Caco-2 (cell line): ENCODE data around the gene SLC1A1. TPM values are rescaled to one million over a fixed set of nuclear protein-coding genes. Genes with fewer than 3 reads are reported as not detected.

Source experiments
- BruUV-seq: library from RNA; stranded (reverse); fragments of 400-500 nt; replicated peaks from 2 replicates; lab custom pipeline; 2021; lab: Mats Ljungman, UMichigan
- CTCF ChIA-PET: fragments of 300-600 bp; sonication (Branson Sonifier 250); formaldehyde crosslinking; loops from one replicate; lab custom pipeline; 2022; ENCODE audit warnings: antibody characterized with exemption; lab: Charles Lee
- POLR2A ChIA-PET: fragments of 300-600 bp; sonication (Branson Sonifier 250); formaldehyde crosslinking; loops from one replicate; lab custom pipeline; 2022; ENCODE audit warnings: antibody characterized with exemption; lab: Charles Lee
- DNase-seq, 2 experiments: peaks; one replicate each; pipeline versions ENCODE4 v3.0.0 to v3.0.0-alpha.2; 2020 to 2022
- H3K27me3 ChIP-seq: replicated peaks from 2 replicates; pipeline ENCODE4 v1.6.0; 2011; ENCODE audit warnings: low read length; ENCODE audit not compliant: control insufficient read depth, insufficient read depth
- H3K36me3 ChIP-seq: 2 replicates; pipeline ENCODE4 v1.5.1; 2011; ENCODE audit warnings: low read length; ENCODE audit not compliant: control insufficient read depth, insufficient read depth
- H3K4me1 ChIP-seq: fragments of 250-450 bp; sonication (Bioruptor Pico); 2 replicates; pipeline ENCODE4 v1.5.1; 2020; ENCODE audit warnings: mild to moderate bottlenecking
- H3K4me3 ChIP-seq: 2 replicates; pipeline ENCODE4 v1.5.1; 2011; ENCODE audit warnings: low read depth, mild to moderate bottlenecking, control low read depth, low read length
- H3K9me3 ChIP-seq: fragments of 250-450 bp; sonication (Bioruptor Pico); 2 replicates; pipeline ENCODE4 v1.5.1; 2020; ENCODE audit warnings: mild to moderate bottlenecking, moderate library complexity
- H3K27ac Mint-ChIP-seq: one replicate; pipeline ENCODE4 v1.8.0; 2022; ENCODE audit warnings: mixed read lengths; ENCODE audit not compliant: unreplicated experiment
- H3K27me3 Mint-ChIP-seq: one replicate; pipeline ENCODE4 v1.8.0; 2022; ENCODE audit warnings: mixed read lengths; ENCODE audit not compliant: insufficient read depth, unreplicated experiment
- H3K36me3 Mint-ChIP-seq: one replicate; pipeline ENCODE4 v1.8.0; 2022; ENCODE audit warnings: mild to moderate bottlenecking, mixed read lengths; ENCODE audit not compliant: insufficient read depth, unreplicated experiment
- H3K4me1 Mint-ChIP-seq: one replicate; pipeline ENCODE4 v1.8.0; 2022; ENCODE audit warnings: low read depth, mixed read lengths; ENCODE audit not compliant: unreplicated experiment
- H3K4me3 Mint-ChIP-seq: one replicate; pipeline ENCODE4 v1.8.0; 2022; ENCODE audit warnings: mild to moderate bottlenecking, moderate library complexity, mixed read lengths; ENCODE audit not compliant: unreplicated experiment
- H3K9me3 Mint-ChIP-seq: one replicate; pipeline ENCODE4 v1.8.0; 2022; ENCODE audit warnings: mixed read lengths; ENCODE audit not compliant: unreplicated experiment
- CTCF ChIP-seq, 2 experiments: fragments of 200-600 bp in 1 of 2; IDR thresholded peaks; 1 replicate in 1 of 2; 2 replicates in 1 of 2; pipeline versions ENCODE4 v1.5.1 to v1.8.0; 2011 to 2022; ENCODE audit warnings: antibody characterized with exemption in 1 of 2, control low read depth in 1 of 2, inconsistent platforms in 1 of 2, low read depth in 1 of 2, low read length in 1 of 2, mild to moderate bottlenecking in 1 of 2, moderate library complexity in 1 of 2; ENCODE audit not compliant: insufficient read depth in 1 of 2, severe bottlenecking in 1 of 2, unreplicated experiment in 1 of 2
- intact Hi-C: fragments of 100-400 bp; cut with micrococcal nuclease; formaldehyde crosslinking; loops from one replicate; pipeline ENCODE4 v1.10.0; 2022; ENCODE audit not compliant: unreplicated experiment
- total RNA-seq: library from RNA; stranded (reverse); gene quantifications from 2 replicates; pipeline ENCODE4 v1.2.3, GENCODE V29; 2022

Gene SLC1A1
- total RNA-seq, 1 experiment from 2014 or later: 53.1 TPM

DNA sequence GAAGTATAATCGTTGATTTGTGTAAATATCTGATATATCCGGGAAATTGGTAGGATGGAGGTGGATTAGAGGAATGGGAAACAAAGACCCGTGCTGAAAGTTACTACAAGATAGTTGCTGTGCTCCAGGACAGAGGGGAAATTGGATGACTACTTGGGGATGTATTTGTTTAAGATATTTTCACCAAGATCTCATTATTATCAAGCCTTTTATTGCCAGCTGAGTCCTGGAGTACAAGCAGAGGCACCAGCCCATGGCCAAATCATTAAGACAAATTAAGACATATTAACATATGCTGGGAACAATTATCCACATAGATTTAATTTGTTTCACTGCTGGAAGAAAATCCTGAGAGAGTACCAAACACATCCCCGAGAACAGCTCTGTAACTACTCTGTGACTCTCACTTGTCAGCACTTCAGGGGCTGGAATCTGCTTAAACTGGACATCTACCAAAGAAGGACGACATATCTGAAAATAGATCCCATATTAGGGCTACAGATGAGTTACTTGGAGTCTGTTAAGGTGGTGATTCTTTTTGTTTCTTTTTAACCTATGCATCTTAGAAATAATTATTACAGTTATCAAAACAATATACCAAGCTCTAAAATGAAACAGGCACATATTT lies 68.2 kb downstream of the SLC1A1 start:
- BruUV-seq: no TSS peak
- no peak overlapping the region for H3K4me3 ChIP-seq
- intact Hi-C loops: no loop called here
- no peaks in the 10 kb centered on the region for H3K27me3 Mint-ChIP-seq
- DNase-seq: no peak
- ChIA-PET CTCF (no interaction called here), POLR2A (no interaction called here)
- H3K9me3 Mint-ChIP-seq: no peaks in the 10 kb centered on the region
- no peaks in the 10 kb centered on the region for H3K27me3 ChIP-seq
- H3K4me3 Mint-ChIP-seq: no peak overlapping the region
- no peaks in the 10 kb centered on the region for H3K36me3 ChIP-seq
- H3K36me3 Mint-ChIP-seq: peaks cover 20% of the 10 kb centered on the region
- no peak for TF ChIP-seq CTCF (IDR thresholded peaks at IDR 0.05; ENCODE audit: insufficient read depth in 1 of 2, low read depth in 1 of 2, low read length in 1 of 2, severe bottlenecking in 1 of 2, unreplicated experiment in 1 of 2)
- no peaks in the 10 kb centered on the region for H3K9me3 ChIP-seq
- H3K4me1 Mint-ChIP-seq: peaks cover 7% of the 10 kb centered on the region
- peaks cover 4% of the 10 kb centered on the region; the same call in 1 of the 2 replicates for H3K4me1 ChIP-seq
- H3K27ac Mint-ChIP-seq: no peak overlapping the region

DNA sequence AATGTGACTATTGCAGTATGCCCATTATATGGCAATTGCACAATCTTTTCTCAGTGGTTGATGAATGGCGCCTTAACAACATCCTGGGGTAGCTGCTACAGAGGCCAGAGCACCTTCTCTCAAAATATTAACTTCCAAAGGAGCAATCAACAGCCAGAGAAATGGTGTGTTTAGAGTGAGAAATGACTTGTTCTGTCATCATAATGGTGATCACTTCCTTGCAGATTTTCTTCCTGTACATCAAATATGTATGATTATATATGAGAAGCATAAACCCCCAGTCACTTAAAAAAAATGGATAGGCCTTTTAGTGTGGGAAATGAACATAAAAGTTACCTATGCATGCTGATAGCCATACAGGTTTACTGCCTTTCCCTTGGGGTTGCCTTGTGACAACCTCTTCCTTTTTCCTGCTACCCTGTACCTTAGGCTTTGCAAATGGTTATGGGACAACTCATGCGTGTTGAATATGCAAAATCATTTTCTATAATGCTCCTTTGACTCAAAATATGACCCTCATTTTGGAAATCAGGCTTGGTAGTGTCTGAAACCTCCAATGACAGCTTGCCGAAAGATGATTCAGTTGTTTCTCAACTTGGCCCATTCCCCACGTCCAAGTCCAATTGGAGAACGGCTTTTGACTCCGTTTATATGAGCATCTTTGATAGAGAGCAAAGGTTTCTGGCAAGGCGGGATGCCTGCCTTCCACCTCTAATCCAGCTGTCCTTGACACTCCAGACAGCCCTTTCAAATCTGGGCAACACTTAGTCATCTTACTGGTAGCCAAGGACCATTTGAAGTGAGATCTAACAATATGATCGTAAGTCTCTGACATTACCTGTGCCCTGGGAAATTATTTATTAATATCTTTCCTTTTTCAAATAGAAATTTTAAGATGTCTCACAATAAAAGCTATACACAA lies 69.3 kb downstream of the SLC1A1 start:
- DNase-seq: no peak
- no peaks in the 10 kb centered on the region for H3K27me3 Mint-ChIP-seq
- no TSS peak for BruUV-seq
- no peak overlapping the region for H3K27ac Mint-ChIP-seq
- H3K9me3 Mint-ChIP-seq: no peaks in the 10 kb centered on the region
- no peak overlapping the region for H3K4me3 Mint-ChIP-seq
- Histone ChIP-seq H3K4me3 (no peak overlapping the region), H3K9me3 (no peaks in the 10 kb centered on the region), H3K4me1 (no peaks in the 10 kb centered on the region), H3K36me3 (no peaks in the 10 kb centered on the region), H3K27me3 (no peaks in the 10 kb centered on the region)
- intact Hi-C loops: no loop called here
- peaks cover under 1% of the 10 kb centered on the region for H3K4me1 Mint-ChIP-seq
- CTCF ChIA-PET: no interaction called here
- TF ChIP-seq CTCF (IDR thresholded peaks at IDR 0.05; ENCODE audit: insufficient read depth in 1 of 2, low read depth in 1 of 2, low read length in 1 of 2, severe bottlenecking in 1 of 2, unreplicated experiment in 1 of 2): no peak
- POLR2A ChIA-PET: no interaction called here
- peaks cover 13% of the 10 kb centered on the region for H3K36me3 Mint-ChIP-seq

- no peaks in the 10 kb centered on the region for H3K9me3 ChIP-seq
- TF ChIP-seq CTCF (IDR thresholded peaks at IDR 0.05; ENCODE audit: insufficient read depth in 1 of 2, low read depth in 1 of 2, low read length in 1 of 2, severe bottlenecking in 1 of 2, unreplicated experiment in 1 of 2): no peak
- BruUV-seq: no TSS peak
- no peaks in the 10 kb centered on the region for H3K4me1 ChIP-seq
- Mint-ChIP-seq H3K27ac (no peak overlapping the region), H3K9me3 (no peaks in the 10 kb centered on the region), H3K4me3 (no peak overlapping the region), H3K36me3 (peaks cover 16% of the 10 kb centered on the region), H3K27me3 (no peaks in the 10 kb centered on the region), H3K4me1 (no peaks in the 10 kb centered on the region)
- intact Hi-C loops: no loop called here
- H3K36me3 ChIP-seq: no peaks in the 10 kb centered on the region
- no peaks in the 10 kb centered on the region for H3K27me3 ChIP-seq
- POLR2A ChIA-PET: no interaction called here
- H3K4me3 ChIP-seq: no peak overlapping the region
- CTCF ChIA-PET: no interaction called here
- DNase-seq: no peak
These were observed 72.8 kb downstream of the SLC1A1 start for GRCh38 chr9:4563105-4563504.
